GM12892 (cell line): ENCODE results near the gene HS1BP3.

Experiments
- POLR2A ChIP-seq: IDR thresholded peaks from 2 replicates; pipeline ENCODE4 v1.6.1; 2011; ENCODE audit warnings: low read depth, low read length, control low read depth
- POLR2AphosphoS5 ChIP-seq: IDR thresholded peaks from 2 replicates; pipeline ENCODE4 v1.6.1; 2011; ENCODE audit warnings: low read depth, low read length, control low read depth
- TAF1 ChIP-seq: IDR thresholded peaks from 2 replicates; pipeline ENCODE4 v1.6.1; 2011; ENCODE audit warnings: low read depth, mild to moderate bottlenecking, control low read depth, low read length, borderline replicate concordance

DNA sequence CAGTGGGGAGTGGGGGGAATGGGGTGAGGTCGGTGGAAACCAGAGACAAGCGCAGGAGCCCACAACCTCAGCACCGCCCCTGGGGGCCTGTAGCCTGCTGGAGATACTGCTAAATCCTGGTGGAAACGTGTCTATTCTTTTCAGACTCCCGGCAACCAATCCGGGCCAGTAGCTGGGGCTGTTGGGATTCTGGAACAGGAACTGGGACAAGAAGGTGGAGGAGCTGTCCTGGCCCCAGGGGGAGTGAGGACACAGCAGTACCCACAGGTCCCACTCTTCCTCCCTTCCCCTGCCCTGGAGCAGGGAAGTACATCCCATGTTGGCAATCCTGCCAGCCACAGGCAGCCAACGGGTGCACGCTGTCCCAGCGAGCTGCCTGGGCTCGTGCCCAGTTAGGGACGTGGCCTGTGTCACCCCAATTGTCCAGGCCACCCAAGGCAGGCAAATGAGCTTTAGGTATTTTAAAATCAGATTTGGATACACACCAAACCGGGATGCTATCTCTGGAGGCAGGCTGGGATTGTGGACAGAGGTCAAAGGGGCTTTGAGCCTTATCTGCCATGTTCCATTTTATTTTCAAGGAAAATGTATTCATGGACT is 51.8 kb downstream of the HS1BP3 start:
- TF ChIP-seq POLR2A: no peak
- TF ChIP-seq POLR2AphosphoS5: no peak
- TF ChIP-seq TAF1: no peak
